BJ (cell line): Measurements from ENCODE around the gene GCC1. TPM values are rescaled to one million over a fixed set of nuclear protein-coding genes. Genes with fewer than 3 reads are reported as not detected.

Source experiments
- CTCF ChIA-PET: fragments of 350-600 bp; formaldehyde crosslinking; extraction: SDS; loops from one replicate; lab custom pipeline; 2021; ENCODE audit warnings: antibody characterized with exemption, inconsistent platforms; lab: Yijun Ruan, JAX
- POLR2A ChIA-PET: fragments of 300-600 bp; sonication (Branson Sonifier 250); formaldehyde crosslinking; extraction: SDS; loops from one replicate; lab custom pipeline; 2021; ENCODE audit warnings: antibody characterized with exemption; lab: Charles Lee
- DNase-seq: peaks from one replicate; pipeline ENCODE4 v3.0.0-alpha.2; 2011; ENCODE audit warnings: low read depth
- H3K27me3 ChIP-seq: 2 replicates; pipeline ENCODE4 v1.6.0; 2011; ENCODE audit warnings: low read length; ENCODE audit not compliant: control insufficient read depth, insufficient read depth
- H3K36me3 ChIP-seq: 2 replicates; pipeline ENCODE4 v1.5.1; 2011; ENCODE audit warnings: low read length; ENCODE audit not compliant: control insufficient read depth, insufficient read depth
- H3K4me3 ChIP-seq: 2 replicates; pipeline ENCODE4 v1.5.1; 2011; ENCODE audit warnings: low read depth, mild to moderate bottlenecking, control low read depth, low read length
- CTCF ChIP-seq: IDR thresholded peaks from 2 replicates; pipeline ENCODE4 v1.5.1; 2011; ENCODE audit warnings: low read depth, mild to moderate bottlenecking, control low read depth, inconsistent platforms, low read length, moderate library complexity; ENCODE audit not compliant: insufficient read depth
- polyA plus RNA-seq: library from polyadenylated mRNA; depleted of rRNA; stranded (reverse); fragments of >200 nt; gene quantifications from 2 replicates; pipeline ENCODE4 v1.2.3, GENCODE V29; 2011

Gene GCC1
- polyA plus RNA-seq, 1 experiment = 9.6 TPM

DNA sequence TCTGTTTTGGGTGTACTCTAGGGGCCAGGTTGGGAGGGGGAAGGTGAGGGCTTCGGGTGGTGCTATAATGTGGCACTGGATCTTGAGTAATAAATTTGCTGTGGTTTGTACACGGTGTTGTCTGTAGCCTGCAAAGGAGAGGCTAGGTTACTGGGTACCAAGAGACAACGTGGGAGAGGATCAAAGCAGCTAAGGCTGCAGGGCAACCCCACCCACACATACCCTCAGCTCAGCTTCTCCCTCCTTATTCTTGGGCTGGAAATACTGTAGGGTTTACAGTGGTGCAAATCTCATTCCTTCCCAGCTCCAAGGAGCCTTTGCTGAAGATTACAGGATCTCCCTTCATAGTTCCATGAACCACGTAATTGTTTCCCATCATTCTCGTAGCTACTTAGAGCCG lies 6.2 kb upstream of the GCC1 start:
- ChIA-PET POLR2A (no interaction called here), CTCF (interaction anchor here (1.4 kb wide), 1 partner anchor 116 kb away, joined by 4 read pairs; no protein-coding TSS in a partner anchor)
- Histone ChIP-seq H3K4me3 (no peak overlapping the region), H3K27me3 (no peaks in the 10 kb centered on the region), H3K36me3 (peaks cover 11% of the 10 kb centered on the region)
- no peak for DNase-seq
- TF ChIP-seq CTCF = no peak

GRCh38 chr7:127591189-127591588 lies 5.8 kb upstream of the GCC1 start:
- H3K4me3 ChIP-seq = no peak overlapping the region
- H3K27me3 ChIP-seq = no peaks in the 10 kb centered on the region
- CTCF ChIA-PET = interaction anchor here (1.4 kb wide), 1 partner anchor 116 kb away, joined by 4 read pairs; no protein-coding TSS in a partner anchor
- peaks cover 11% of the 10 kb centered on the region for H3K36me3 ChIP-seq
- POLR2A ChIA-PET = no interaction called here
- no peak for DNase-seq
- no peak for TF ChIP-seq CTCF

DNA sequence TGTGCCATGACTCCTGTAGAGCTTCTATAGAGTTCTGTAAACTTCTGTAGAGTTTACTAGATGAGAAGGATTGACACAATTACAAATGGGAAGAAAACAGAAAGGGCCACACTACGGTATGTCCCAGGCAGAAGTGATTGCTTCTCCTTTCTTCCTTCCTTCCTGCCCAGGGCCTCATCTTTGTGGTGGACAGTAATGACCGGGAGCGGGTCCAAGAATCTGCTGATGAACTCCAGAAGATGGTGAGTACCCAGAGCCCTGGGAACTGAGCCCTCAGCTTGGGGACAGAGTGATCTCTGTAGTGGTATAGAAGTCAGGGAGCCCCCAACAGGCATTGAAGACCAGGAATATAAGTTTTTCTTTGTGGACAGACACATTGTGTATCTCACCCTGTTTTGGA lies 4.5 kb upstream of the GCC1 start:
- ChIA-PET POLR2A (no interaction called here), CTCF (interaction anchor here (0.6 to 1.7 kb wide), 3 partner anchors 11 to 400 kb away, joined by 3 read pairs; no protein-coding TSS in a partner anchor)

DNA sequence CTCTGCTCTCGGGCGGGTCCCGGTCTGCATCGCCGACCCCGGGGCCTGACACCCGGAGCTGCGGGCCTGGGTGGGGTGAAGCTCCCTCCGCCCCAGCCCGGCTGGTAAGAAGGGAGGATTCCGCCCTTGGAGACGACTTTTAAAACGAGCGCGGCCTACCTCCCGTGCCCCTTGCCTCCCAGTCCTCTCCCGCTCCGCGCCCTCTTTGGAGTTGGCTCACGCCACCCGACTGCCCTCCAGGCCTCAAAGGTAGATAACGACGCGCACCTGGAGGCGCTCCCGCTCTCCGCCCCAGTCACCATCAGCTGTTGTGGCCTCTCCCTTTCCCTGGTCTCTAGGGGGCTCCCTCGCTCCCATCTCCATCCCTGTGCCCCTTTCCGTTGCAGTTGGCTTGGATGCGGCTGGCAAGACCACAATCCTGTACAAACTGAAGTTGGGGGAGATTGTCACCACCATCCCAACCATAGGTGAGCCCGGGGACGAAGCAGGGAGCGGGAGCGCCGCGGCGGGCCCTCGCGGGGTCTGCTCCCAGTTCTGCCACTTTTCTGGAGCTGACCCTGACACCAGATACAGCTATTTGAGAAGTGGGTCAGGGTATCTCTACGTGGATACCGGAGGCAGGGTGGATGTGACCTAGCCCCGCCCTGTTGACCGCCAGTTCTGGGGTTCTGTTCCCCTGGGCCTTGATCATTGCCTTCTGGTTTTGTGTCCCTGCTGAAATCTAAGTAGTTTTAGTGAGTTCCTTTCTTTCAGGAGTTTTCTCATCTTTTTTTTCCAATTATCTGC lies 3.5 kb upstream of the GCC1 start:
- peak; percentile 80 for TF ChIP-seq CTCF
- ChIA-PET CTCF (interaction anchor here (0.6 to 2.0 kb wide), 16 partner anchors 10 to 756 kb away, joined by 3 to 12 read pairs (median 3); no protein-coding TSS in a partner anchor), POLR2A (no interaction called here)
- H3K4me3 ChIP-seq = peak overlapping the region; percentile 63
- H3K36me3 ChIP-seq = peaks cover 11% of the 10 kb centered on the region
- no peak for DNase-seq
- no peaks in the 10 kb centered on the region for H3K27me3 ChIP-seq

More for the DNA sequence above, 4.5 kb upstream of the GCC1 start:
- Histone ChIP-seq H3K36me3 (peaks cover 11% of the 10 kb centered on the region), H3K27me3 (no peaks in the 10 kb centered on the region), H3K4me3 (no peak overlapping the region)
- DNase-seq = no peak
- no peak for TF ChIP-seq CTCF

DNA sequence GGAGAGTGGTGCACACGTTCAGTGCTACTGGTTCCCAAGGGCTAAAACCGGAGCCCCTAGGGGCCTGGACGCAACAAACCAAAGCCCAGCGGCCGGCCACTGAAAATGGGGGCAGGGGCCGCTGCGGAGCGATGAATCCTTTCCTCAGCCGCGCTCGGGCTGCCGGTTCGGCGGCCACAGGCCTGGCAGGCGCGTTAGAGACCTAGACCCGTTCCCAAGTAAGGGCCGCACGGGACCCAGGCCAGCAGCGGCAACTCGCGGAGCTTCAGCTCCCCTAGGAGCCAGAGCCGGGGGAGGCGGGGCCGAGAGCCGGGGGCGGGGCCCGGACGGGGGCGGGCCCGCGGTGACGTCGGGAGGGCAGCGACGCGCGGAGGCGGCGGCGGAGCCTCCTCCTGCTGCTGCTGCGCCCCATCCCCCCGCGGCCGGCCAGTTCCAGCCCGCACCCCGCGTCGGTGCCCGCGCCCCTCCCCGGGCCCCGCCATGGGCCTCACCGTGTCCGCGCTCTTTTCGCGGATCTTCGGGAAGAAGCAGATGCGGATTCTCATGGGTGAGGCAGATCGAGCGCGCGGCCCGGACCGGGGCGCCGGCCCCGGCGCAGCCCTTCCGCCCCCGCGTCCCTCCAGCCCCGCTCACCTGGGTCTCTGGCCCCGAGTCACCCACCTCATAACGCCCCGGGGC lies 2.8 kb upstream of the GCC1 start, which contains the start of gene ARF5:
TSS of gene ARF5 (plus strand) at position 393 of the 678 bp plus-strand sequence. CDS start at position 481, 88 bp downstream.
- H3K4me3 ChIP-seq = peak within 1 kb of the TSS; percentile 63
- ChIA-PET CTCF (interaction anchor here (0.6 to 2.0 kb wide), 10 partner anchors 17 to 622 kb away, joined by 3 to 12 read pairs (median 4); no protein-coding TSS in a partner anchor), POLR2A (interaction anchor here (0.6 kb wide), 2 partner anchors 372 to 374 kb away, joined by 3 read pairs; no protein-coding TSS in a partner anchor)
- DNase-seq = no peak
- no peak for TF ChIP-seq CTCF
- H3K36me3 ChIP-seq = peaks cover 11% of the 10 kb centered on the region
- no peaks in the 10 kb centered on the region for H3K27me3 ChIP-seq
